ENCODE measurements around the gene SYVN1. TPM values are rescaled to one million over a fixed set of nuclear protein-coding genes. Genes with fewer than 3 reads are reported as not detected.

The SYVN1 gene
- total RNA-seq, 1 experiment from 2014 or later: 68.5 TPM

DNA sequence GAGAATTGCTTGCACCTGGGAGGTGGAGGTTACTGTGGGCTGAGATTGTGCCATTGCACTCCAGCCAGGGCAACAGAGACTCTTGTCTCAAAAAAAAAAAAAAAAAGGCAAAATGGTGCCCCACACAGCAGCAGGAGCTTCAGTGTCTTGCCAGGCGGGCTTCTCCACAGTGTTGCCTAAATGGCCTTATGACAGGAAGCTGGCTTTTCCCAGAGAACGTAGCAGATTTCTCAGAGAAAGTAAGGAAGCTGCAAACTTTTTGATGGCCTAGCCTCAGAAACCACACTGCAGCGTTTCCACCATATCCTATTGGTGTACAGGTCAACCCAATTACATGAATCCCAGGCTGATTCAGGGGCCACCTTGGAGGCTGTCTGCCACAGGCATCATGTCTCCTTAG, 23.0 kb upstream of the SYVN1 start:
- peaks cover 15% of the 10 kb centered on the region for H3K4me1 Mint-ChIP-seq (ENCODE audit: low read depth, unreplicated experiment)
- H3K9me3 Mint-ChIP-seq (ENCODE audit: low read depth, unreplicated experiment): no peaks in the 10 kb centered on the region
- no peak overlapping the region for H3K27ac Mint-ChIP-seq (ENCODE audit: unreplicated experiment)
- H3K4me3 Mint-ChIP-seq (ENCODE audit: low read depth, unreplicated experiment): no peak overlapping the region
- BruUV-seq (replicated peaks): no TSS peak
- CTCF ChIA-PET: interaction anchor here (0.6 kb wide), 1 partner anchor 529 kb away, joined by 3 read pairs; no protein-coding TSS in a partner anchor
- no peaks in the 10 kb centered on the region for H3K36me3 Mint-ChIP-seq (ENCODE audit: insufficient read depth, unreplicated experiment)
- intact Hi-C loops (cut with micrococcal nuclease; ENCODE audit: unreplicated experiment): no loop called here
- no peak for TF ChIP-seq CTCF (IDR thresholded peaks at IDR 0.05; ENCODE audit: unreplicated experiment)
- no peaks in the 10 kb centered on the region for H3K27me3 Mint-ChIP-seq (ENCODE audit: unreplicated experiment)
- DNase-seq: no peak

DNA sequence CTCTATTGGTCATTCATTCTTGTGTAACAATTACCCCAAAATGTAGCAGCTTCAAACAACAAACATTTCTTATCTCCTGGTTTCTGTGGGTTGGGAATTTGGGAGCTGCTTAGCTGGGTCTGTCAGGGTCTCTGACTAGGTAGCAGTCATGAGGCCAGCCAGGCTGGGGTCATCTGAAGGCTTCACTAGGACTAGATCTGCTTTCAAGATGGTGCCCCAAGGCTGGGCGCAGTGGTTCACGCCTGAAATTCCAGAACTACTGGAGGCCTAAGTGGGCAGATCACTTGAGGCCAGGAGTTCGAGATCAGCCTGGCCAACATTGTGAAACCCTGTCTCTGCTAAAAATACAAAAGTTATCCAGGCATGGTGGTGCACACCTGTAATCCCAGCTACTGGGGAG, 22.6 kb upstream of the SYVN1 start:
- no peak for TF ChIP-seq CTCF (IDR thresholded peaks at IDR 0.05; ENCODE audit: unreplicated experiment)
- Mint-ChIP-seq H3K36me3 (ENCODE audit: insufficient read depth, unreplicated experiment) (no peaks in the 10 kb centered on the region), H3K27me3 (ENCODE audit: unreplicated experiment) (no peaks in the 10 kb centered on the region), H3K9me3 (ENCODE audit: low read depth, unreplicated experiment) (no peaks in the 10 kb centered on the region), H3K4me1 (ENCODE audit: low read depth, unreplicated experiment) (peaks cover 19% of the 10 kb centered on the region), H3K4me3 (ENCODE audit: low read depth, unreplicated experiment) (no peak overlapping the region), H3K27ac (ENCODE audit: unreplicated experiment) (no peak overlapping the region)
- BruUV-seq (replicated peaks): no TSS peak
- intact Hi-C loops (cut with micrococcal nuclease; ENCODE audit: unreplicated experiment): no loop called here
- DNase-seq: no peak
- CTCF ChIA-PET: no interaction called here

DNA sequence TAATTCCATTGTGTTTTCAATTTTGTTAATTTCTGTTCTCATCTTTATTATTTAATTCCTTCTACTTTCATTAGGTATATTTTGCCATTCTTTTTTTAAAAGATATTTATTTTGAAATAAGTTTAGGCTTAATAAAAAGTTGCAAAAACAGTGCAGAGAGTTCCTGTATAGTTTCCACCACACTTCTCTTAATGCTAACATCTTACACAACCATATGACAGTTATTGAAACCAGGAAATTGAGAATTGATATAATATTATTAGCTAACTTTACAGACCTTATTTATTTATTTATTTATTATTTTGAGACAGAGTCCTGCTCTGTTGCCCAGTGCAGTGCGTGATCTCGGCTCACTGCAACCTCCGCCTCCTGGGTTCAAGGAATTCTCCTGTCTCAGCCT, 21.9 kb upstream of the SYVN1 start:
- intact Hi-C loops (cut with micrococcal nuclease; ENCODE audit: unreplicated experiment): no loop called here
- CTCF ChIA-PET: no interaction called here
- H3K4me3 Mint-ChIP-seq (ENCODE audit: low read depth, unreplicated experiment): no peak overlapping the region
- no peak for TF ChIP-seq CTCF (IDR thresholded peaks at IDR 0.05; ENCODE audit: unreplicated experiment)
- DNase-seq: no peak
- BruUV-seq (replicated peaks): no TSS peak
- H3K27me3 Mint-ChIP-seq (ENCODE audit: unreplicated experiment): no peaks in the 10 kb centered on the region
- no peak overlapping the region for H3K27ac Mint-ChIP-seq (ENCODE audit: unreplicated experiment)
- H3K36me3 Mint-ChIP-seq (ENCODE audit: insufficient read depth, unreplicated experiment): no peaks in the 10 kb centered on the region
- H3K4me1 Mint-ChIP-seq (ENCODE audit: low read depth, unreplicated experiment): peaks cover 26% of the 10 kb centered on the region
- H3K9me3 Mint-ChIP-seq (ENCODE audit: low read depth, unreplicated experiment): no peaks in the 10 kb centered on the region

DNA sequence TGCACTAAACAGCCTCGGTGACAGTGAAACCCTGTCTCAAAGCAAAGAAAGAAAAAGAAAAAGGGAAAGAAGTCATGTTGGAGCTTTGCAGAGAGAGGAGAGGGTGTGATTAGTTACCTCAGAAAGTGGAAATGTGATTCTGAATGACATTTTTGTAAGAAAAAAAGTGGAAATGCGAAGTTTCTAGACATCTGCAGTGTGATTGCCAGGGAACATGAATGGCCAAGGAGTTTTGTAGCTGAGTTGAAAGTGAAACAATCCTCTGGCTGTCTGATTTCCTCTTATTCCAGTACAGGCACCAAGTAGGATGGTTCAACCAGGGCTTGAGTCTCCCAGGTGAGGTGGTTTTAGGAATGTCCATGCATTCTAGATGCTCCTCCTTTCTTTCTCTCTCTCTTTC, 17.8 kb upstream of the SYVN1 start:
- CTCF ChIA-PET: interaction anchor here (1.2 kb wide), 1 partner anchor 17 kb away, joined by 4 read pairs; no protein-coding TSS in a partner anchor
- Mint-ChIP-seq H3K27me3 (ENCODE audit: unreplicated experiment) (no peaks in the 10 kb centered on the region), H3K4me3 (ENCODE audit: low read depth, unreplicated experiment) (no peak overlapping the region), H3K36me3 (ENCODE audit: insufficient read depth, unreplicated experiment) (no peaks in the 10 kb centered on the region), H3K4me1 (ENCODE audit: low read depth, unreplicated experiment) (peaks cover 45% of the 10 kb centered on the region), H3K9me3 (ENCODE audit: low read depth, unreplicated experiment) (no peaks in the 10 kb centered on the region), H3K27ac (ENCODE audit: unreplicated experiment) (no peak overlapping the region)
- TF ChIP-seq CTCF (IDR thresholded peaks at IDR 0.05; ENCODE audit: unreplicated experiment): no peak
- DNase-seq: no peak
- intact Hi-C loops (cut with micrococcal nuclease; ENCODE audit: unreplicated experiment): no loop called here
- no TSS peak for BruUV-seq (replicated peaks)

Measured in Calu3 (cell line).